SK-N-SH treated with all-trans-retinoic acid at 6 μM for 48 hours (cell line): Measurements from ENCODE around the gene PGPEP1.

Source experiments
- ATAC-seq: fragments of 200-7000 bp; cut with Tn5 transposase; 3 replicates; pipeline ENCODE4 v1.9.1; 2020; ENCODE audit warnings: mild to moderate bottlenecking, moderate library complexity
- ARNTL ChIP-seq: fragments of 450-650 bp; formaldehyde crosslinking; IDR thresholded peaks from 2 replicates; pipeline ENCODE4 v1.5.0; 2020; ENCODE audit warnings: low read depth, mild to moderate bottlenecking, moderate library complexity, borderline replicate concordance
- BACH2 ChIP-seq: fragments of 250-450 bp; sonication (Bioruptor Pico); IDR thresholded peaks from 2 replicates; pipeline ENCODE4 v1.9.0; 2021; ENCODE audit warnings: mild to moderate bottlenecking, borderline replicate concordance
- CREB5 ChIP-seq: fragments of 250-450 bp; sonication (Bioruptor Pico); IDR thresholded peaks from 2 replicates; pipeline ENCODE4 v1.5.1; 2020; ENCODE audit warnings: low read depth, mild to moderate bottlenecking, moderate library complexity
- CSDC2 ChIP-seq: fragments of 250-450 bp; sonication (Bioruptor Pico); IDR thresholded peaks from 2 replicates; pipeline ENCODE4 v1.5.0; 2020; ENCODE audit warnings: mild to moderate bottlenecking, moderate library complexity
- CSRNP3 ChIP-seq: fragments of 250-450 bp; sonication (Bioruptor Pico); IDR thresholded peaks from 2 replicates; pipeline ENCODE4 v1.5.1; 2021; ENCODE audit warnings: mild to moderate bottlenecking, moderate library complexity
- ISL1 ChIP-seq: fragments of 250-450 bp; sonication (Bioruptor Pico); IDR thresholded peaks from 2 replicates; pipeline ENCODE4 v2.1.2; 2022; ENCODE audit warnings: mild to moderate bottlenecking, moderate library complexity
- PATZ1 ChIP-seq: fragments of 250-450 bp; sonication (Bioruptor Pico); IDR thresholded peaks from 2 replicates; pipeline ENCODE4 v1.8.0; 2020; ENCODE audit warnings: mild to moderate bottlenecking, moderate library complexity, borderline replicate concordance
- POU6F1 ChIP-seq: fragments of 250-450 bp; sonication (Bioruptor Pico); IDR thresholded peaks from 2 replicates; pipeline ENCODE4 v1.8.0; 2021; ENCODE audit warnings: low read depth, mild to moderate bottlenecking, moderate library complexity, borderline replicate concordance
- PPARA ChIP-seq: fragments of 250-450 bp; sonication (Bioruptor Pico); IDR thresholded peaks from 2 replicates; pipeline ENCODE4 v1.5.0; 2020; ENCODE audit warnings: mild to moderate bottlenecking, borderline replicate concordance
- RARB ChIP-seq: fragments of 250-450 bp; sonication (Bioruptor Pico); IDR thresholded peaks from 2 replicates; pipeline ENCODE4 v1.8.0; 2021; ENCODE audit warnings: mild to moderate bottlenecking, moderate library complexity
- SNAI2 ChIP-seq: fragments of 250-450 bp; sonication (Bioruptor Pico); IDR thresholded peaks from 2 replicates; pipeline ENCODE4 v1.5.0; 2020; ENCODE audit warnings: mild to moderate bottlenecking, moderate library complexity
- TCF4 ChIP-seq: fragments of 250-450 bp; sonication (Bioruptor Pico); IDR thresholded peaks from 2 replicates; pipeline ENCODE4 v1.8.0; 2021; ENCODE audit warnings: mild to moderate bottlenecking, moderate library complexity, borderline replicate concordance
- TOX ChIP-seq: fragments of 250-450 bp; sonication (Bioruptor Pico); IDR thresholded peaks from 2 replicates; pipeline ENCODE4 v1.8.0; 2021; ENCODE audit warnings: mild to moderate bottlenecking, moderate library complexity, borderline replicate concordance
- TSHZ2 ChIP-seq: fragments of 250-450 bp; sonication (Bioruptor Pico); IDR thresholded peaks from 2 replicates; pipeline ENCODE4 v1.5.0; 2020; ENCODE audit warnings: mild to moderate bottlenecking, moderate library complexity
- ZC3H10 ChIP-seq: fragments of 250-450 bp; sonication (Bioruptor Pico); IDR thresholded peaks from 2 replicates; pipeline ENCODE4 v1.5.1; 2021; ENCODE audit warnings: mild to moderate bottlenecking, moderate library complexity
- ZFP3 ChIP-seq: fragments of 250-450 bp; sonication (Bioruptor Pico); IDR thresholded peaks from 2 replicates; pipeline ENCODE4 v1.5.0; 2020; ENCODE audit warnings: mild to moderate bottlenecking, moderate library complexity
- ZNF565 ChIP-seq: fragments of 450-650 bp; formaldehyde crosslinking; conservative IDR thresholded peaks from 2 replicates; pipeline ENCODE4 v1.5.0; 2020; ENCODE audit warnings: low read depth, mild to moderate bottlenecking, moderate library complexity
- ZNF70 ChIP-seq: fragments of 450-650 bp; formaldehyde crosslinking; IDR thresholded peaks from 2 replicates; pipeline ENCODE4 v1.5.0; 2020; ENCODE audit warnings: mild to moderate bottlenecking, moderate library complexity
- ZNF8 ChIP-seq: fragments of 450-650 bp; formaldehyde crosslinking; IDR thresholded peaks from 2 replicates; pipeline ENCODE4 v1.5.0; 2020; ENCODE audit warnings: mild to moderate bottlenecking, moderate library complexity

Gene PGPEP1

GRCh38 chr19:18384775-18385174, 44.4 kb downstream of the PGPEP1 start:
- TF ChIP-seq ZNF565 (CRISPR knock-in tag): no peak
- TF ChIP-seq ZC3H10 (CRISPR knock-in tag): no peak
- no peak for TF ChIP-seq ARNTL (CRISPR knock-in tag)
- ATAC-seq: no peak

GRCh38 chr19:18385359-18385674, 44.9 kb downstream of the PGPEP1 start:
- no peak for ATAC-seq
- TF ChIP-seq POU6F1 (CRISPR knock-in tag) (no peak), CSRNP3 (CRISPR knock-in tag) (no peak), ZFP3 (CRISPR knock-in tag) (peak; percentile 99), RARB (CRISPR knock-in tag) (no peak), CSDC2 (CRISPR knock-in tag) (no peak), ISL1 (no peak), SNAI2 (CRISPR knock-in tag) (no peak), ZNF70 (CRISPR knock-in tag) (no peak), TOX (no peak)

- TF ChIP-seq ZNF70 (CRISPR knock-in tag) (no peak), PATZ1 (no peak), RARB (CRISPR knock-in tag) (no peak), TCF4 (CRISPR knock-in tag) (no peak), ZNF8 (CRISPR knock-in tag) (no peak), ZNF565 (CRISPR knock-in tag) (no peak), CSDC2 (CRISPR knock-in tag) (no peak), TSHZ2 (CRISPR knock-in tag) (no peak), CREB5 (CRISPR knock-in tag) (no peak), BACH2 (no peak), PPARA (no peak), SNAI2 (CRISPR knock-in tag) (no peak), ZC3H10 (CRISPR knock-in tag) (no peak)
- peak; percentile 88 for ATAC-seq
Observed at GRCh38 chr19:18385675-18386542, 45.5 kb downstream of the PGPEP1 start, which contains the start of gene GDF15. Gene GDF15, plus strand, starts transcription at chr19:18386158. Its CDS starts 32 bp downstream, at chr19:18386190.
